Testis (tissue), 2 donors: ENCODE data around the gene NAXE.

Experiments
- POLR2A ChIP-seq: fragments of 450-650 bp; IDR thresholded peaks from one replicate; pipeline ENCODE4 v1.6.1; 2017; ENCODE audit warnings: antibody characterized with exemption, mild to moderate bottlenecking, moderate library complexity
- TF ChIP-seq, protein P1 (sequence below), 3 experiments: fragments of 450-650 bp in 2 of 3; fragments of 200-600 bp in 1 of 3; sonication (generic) in 1 of 3; IDR thresholded peaks; one replicate each; pipeline ENCODE4 v1.5.1; 2016 to 2019; ENCODE audit warnings: antibody characterized with exemption in 3 of 3, mild to moderate bottlenecking in 2 of 3, moderate library complexity in 1 of 3

DNA sequence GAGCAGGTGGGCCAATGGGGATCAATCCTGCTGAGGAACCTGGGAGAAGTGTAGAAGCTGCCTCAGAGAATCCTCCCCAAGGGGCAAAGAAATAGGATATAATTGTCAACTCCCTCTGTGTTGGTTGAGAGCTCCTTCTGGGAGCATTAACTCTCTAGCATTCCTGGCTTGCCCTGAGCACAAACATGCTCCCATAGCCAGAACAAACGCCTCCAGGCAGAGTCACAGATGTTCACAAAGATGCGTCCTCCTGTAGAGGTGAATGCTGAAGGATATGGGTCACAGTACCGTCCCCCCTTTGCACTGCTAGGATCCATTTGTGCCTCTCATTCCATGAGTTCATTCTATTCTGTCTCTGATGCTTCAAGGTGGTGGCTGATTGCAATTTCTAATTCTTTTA lies 40.8 kb downstream of the NAXE start:
- TF ChIP-seq, protein P1, sequence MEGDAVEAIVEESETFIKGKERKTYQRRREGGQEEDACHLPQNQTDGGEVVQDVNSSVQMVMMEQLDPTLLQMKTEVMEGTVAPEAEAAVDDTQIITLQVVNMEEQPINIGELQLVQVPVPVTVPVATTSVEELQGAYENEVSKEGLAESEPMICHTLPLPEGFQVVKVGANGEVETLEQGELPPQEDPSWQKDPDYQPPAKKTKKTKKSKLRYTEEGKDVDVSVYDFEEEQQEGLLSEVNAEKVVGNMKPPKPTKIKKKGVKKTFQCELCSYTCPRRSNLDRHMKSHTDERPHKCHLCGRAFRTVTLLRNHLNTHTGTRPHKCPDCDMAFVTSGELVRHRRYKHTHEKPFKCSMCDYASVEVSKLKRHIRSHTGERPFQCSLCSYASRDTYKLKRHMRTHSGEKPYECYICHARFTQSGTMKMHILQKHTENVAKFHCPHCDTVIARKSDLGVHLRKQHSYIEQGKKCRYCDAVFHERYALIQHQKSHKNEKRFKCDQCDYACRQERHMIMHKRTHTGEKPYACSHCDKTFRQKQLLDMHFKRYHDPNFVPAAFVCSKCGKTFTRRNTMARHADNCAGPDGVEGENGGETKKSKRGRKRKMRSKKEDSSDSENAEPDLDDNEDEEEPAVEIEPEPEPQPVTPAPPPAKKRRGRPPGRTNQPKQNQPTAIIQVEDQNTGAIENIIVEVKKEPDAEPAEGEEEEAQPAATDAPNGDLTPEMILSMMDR (IDR thresholded peaks at IDR 0.05), result no peak
- TF ChIP-seq POLR2A, result no peak
